ENCODE results near the gene ACAD10. TPM values are rescaled to one million over a fixed set of nuclear protein-coding genes. Genes with fewer than 3 reads are reported as not detected.
"Not testable (repeated sequence)": the region's sequence is repeated elsewhere in the genome, so short reads cannot be mapped to it uniquely, and the experiment has no call there.

ACAD10 gene
- total and polyA plus RNA-seq, 7 donors, result 6.0 to 20.2 (median 10.9) TPM

GRCh38 chr12:111730420-111730819 lies 44.6 kb downstream of the ACAD10 start:
- TF ChIP-seq CTCF (IDR thresholded peaks at IDR 0.05), result no peak
- no peak for DNase-seq
- H3K36me3 ChIP-seq (ENCODE audit: insufficient read depth in 1 of 2, low read depth in 1 of 2), result peaks cover 4 to 88% of the 10 kb centered on the region in 2 donors
- intact Hi-C loops (cut with DNase I), result no loop called here
- 92 to 93% (median 93%) methylated on average over 9 of the region's 9 CpGs for WGBS, 3 donors
- H3K27me3 ChIP-seq (ENCODE audit: insufficient read depth in 3 of 3, low read length in 2 of 3), result no peaks in the 10 kb centered on the region
- H3K4me3 ChIP-seq, result no peak overlapping the region
- no peak overlapping the region for H3K27ac ChIP-seq
- H3K9me3 ChIP-seq, result no peaks in the 10 kb centered on the region
- ATAC-seq, result no peak
- no peaks in the 10 kb centered on the region for H3K4me1 ChIP-seq

GRCh38 chr12:111732786-111733185 lies 46.9 kb downstream of the ACAD10 start:
- DNase-seq (no peak), ATAC-seq (no peak)
- 82 to 97% (median 94%) methylated on average over 4 of the region's 4 CpGs for WGBS, 3 donors
- no peaks in the 10 kb centered on the region for H3K9me3 ChIP-seq
- no peaks in the 10 kb centered on the region for H3K4me1 ChIP-seq
- no peaks in the 10 kb centered on the region for H3K27me3 ChIP-seq (ENCODE audit: insufficient read depth in 3 of 3, low read length in 2 of 3)
- no peak overlapping the region for H3K27ac ChIP-seq
- no peak for TF ChIP-seq CTCF (IDR thresholded peaks at IDR 0.05)
- intact Hi-C loops (cut with DNase I), result no loop called here
- peaks cover 4 to 90% of the 10 kb centered on the region in 2 donors for H3K36me3 ChIP-seq (ENCODE audit: insufficient read depth in 1 of 2, low read depth in 1 of 2)
- no peak overlapping the region for H3K4me3 ChIP-seq

GRCh38 chr12:111733340-111733915 lies 47.6 kb downstream of the ACAD10 start:
- intact Hi-C loops (cut with DNase I), result no loop called here
- ATAC-seq (no peak), DNase-seq (no peak)
- Histone ChIP-seq H3K9me3 (no peaks in the 10 kb centered on the region), H3K27ac (no peak overlapping the region), H3K4me3 (no peak overlapping the region), H3K27me3 (ENCODE audit: insufficient read depth in 3 of 3, low read length in 2 of 3) (no peaks in the 10 kb centered on the region), H3K4me1 (no peaks in the 10 kb centered on the region), H3K36me3 (ENCODE audit: insufficient read depth in 1 of 2, low read depth in 1 of 2) (peaks cover 4 to 89% of the 10 kb centered on the region in 2 donors)
- no peak for TF ChIP-seq CTCF (IDR thresholded peaks at IDR 0.05)
- WGBS, 3 donors, result 85 to 89% (median 86%) methylated on average over 8 of the region's 8 CpGs

GRCh38 chr12:111739524-111739923 lies 53.7 kb downstream of the ACAD10 start:
- H3K36me3 ChIP-seq (ENCODE audit: insufficient read depth in 1 of 2, low read depth in 1 of 2), result peaks cover 0 to 69% of the 10 kb centered on the region in 2 donors
- H3K4me3 ChIP-seq; H3K4me1 ChIP-seq; intact Hi-C loops (cut with DNase I); H3K9me3 ChIP-seq; DNase-seq; H3K27me3 ChIP-seq (ENCODE audit: insufficient read depth in 3 of 3, low read length in 2 of 3); H3K27ac ChIP-seq; ATAC-seq: not testable (repeated sequence)
- 96 to 98% (median 97%) methylated on average over 9 of the region's 9 CpGs for WGBS, 3 donors

- no peak for TF ChIP-seq CTCF (IDR thresholded peaks at IDR 0.05)
- no peak overlapping the region for H3K27ac ChIP-seq
- no peaks in the 10 kb centered on the region for H3K4me1 ChIP-seq
- DNase-seq (no peak), ATAC-seq (no peak)
- H3K36me3 ChIP-seq (ENCODE audit: insufficient read depth in 1 of 2, low read depth in 1 of 2), result peaks cover 0 to 68% of the 10 kb centered on the region in 2 donors
- H3K9me3 ChIP-seq, result no peaks in the 10 kb centered on the region
- no peaks in the 10 kb centered on the region for H3K27me3 ChIP-seq (ENCODE audit: insufficient read depth in 3 of 3, low read length in 2 of 3)
- H3K4me3 ChIP-seq, result no peak overlapping the region
- WGBS, 3 donors, result 46 to 58% (median 55%) methylated on average over 4 of the region's 4 CpGs
- intact Hi-C loops (cut with DNase I), result no loop called here
These were observed 55.5 kb downstream of the ACAD10 start for GRCh38 chr12:111741235-111741812.

Measured in psoas muscle (tissue), 8 donors.